Smooth muscle cell (in vitro differentiated cells): ENCODE measurements around the gene PHF13. TPM values are rescaled to one million over a fixed set of nuclear protein-coding genes. Genes with fewer than 3 reads are reported as not detected.

Source experiments
- DNase-seq: peaks from one replicate; lab custom pipeline; 2025; ENCODE audit not compliant: unreplicated experiment; lab: John Stamatoyannopoulos, UW
- H2AFZ ChIP-seq: fragments of 200-600 bp; sonication (generic); 2 replicates; pipeline ENCODE4 v1.6.0; 2016; ENCODE audit warnings: antibody characterized with exemption, low read depth, mild to moderate bottlenecking
- H3F3A ChIP-seq: fragments of 200-600 bp; sonication (generic); 2 replicates; pipeline ENCODE4 v1.6.0; 2017; ENCODE audit warnings: antibody characterized with exemption, low read depth
- H3K27ac ChIP-seq: fragments of 200-600 bp; sonication (generic); 2 replicates; pipeline ENCODE4 v1.5.1; 2016; ENCODE audit warnings: low read depth, mild to moderate bottlenecking
- H3K27me3 ChIP-seq: fragments of 200-600 bp; sonication (generic); 2 replicates; pipeline ENCODE4 v1.6.1; 2016; ENCODE audit warnings: low read depth, mild to moderate bottlenecking
- H3K36me3 ChIP-seq: fragments of 200-600 bp; sonication (generic); 2 replicates; pipeline ENCODE4 v1.5.1; 2016; ENCODE audit warnings: low read depth
- H3K4me1 ChIP-seq: fragments of 200-600 bp; sonication (generic); 2 replicates; pipeline ENCODE4 v1.5.1; 2016; ENCODE audit warnings: low read depth
- H3K4me2 ChIP-seq: fragments of 200-600 bp; sonication (generic); 2 replicates; pipeline ENCODE4 v1.6.0; 2016; ENCODE audit warnings: mild to moderate bottlenecking
- H3K4me3 ChIP-seq: fragments of 200-600 bp; sonication (generic); 2 replicates; pipeline ENCODE4 v1.5.1; 2016; ENCODE audit warnings: mild to moderate bottlenecking
- H3K79me2 ChIP-seq: fragments of 200-600 bp; sonication (generic); 2 replicates; pipeline ENCODE4 v1.6.0; 2016; ENCODE audit warnings: low read depth, mild to moderate bottlenecking
- H3K9ac ChIP-seq: fragments of 200-600 bp; sonication (generic); 2 replicates; pipeline ENCODE4 v1.6.0; 2016; ENCODE audit warnings: low read depth
- H3K9me3 ChIP-seq: fragments of 200-600 bp; sonication (generic); replicated peaks from 2 replicates; pipeline ENCODE4 v1.5.1; 2016; ENCODE audit warnings: low read depth
- H4K20me1 ChIP-seq: fragments of 200-600 bp; sonication (generic); 2 replicates; pipeline ENCODE4 v1.6.0; 2016; ENCODE audit warnings: low read depth
- WGBS: methylation state at CpG from one replicate; pipeline ENCODE4 v1.1.7; 2016; ENCODE audit warnings: low lambda C conversion rate; 5-methylcytosine and 5-hydroxymethylcytosine counted together
- polyA plus RNA-seq: library from polyadenylated mRNA; unstranded; fragments of >200 nt; fragmentation: Nextera tagmentation; extraction: Ambion mirVana; gene quantifications from 2 replicates; pipeline ENCODE4 v1.2.1, GENCODE V29; 2016
- total RNA-seq: library from RNA; depleted of rRNA; stranded (reverse); fragments of >200 nt; gene quantifications from 2 replicates; pipeline ENCODE4 v1.2.3, GENCODE V29; 2014
- TF ChIP-seq, protein P1 (sequence below): fragments of 200-600 bp; sonication (generic); IDR thresholded peaks from 2 replicates; pipeline ENCODE4 v1.5.1; 2017; ENCODE audit warnings: borderline replicate concordance, mild to moderate bottlenecking, antibody characterized with exemption; ENCODE audit not compliant: insufficient read depth, poor library complexity, severe bottlenecking

Gene PHF13
- total and polyA plus RNA-seq, 2 experiments from 2014 or later = 10.2 to 12.3 TPM

DNA sequence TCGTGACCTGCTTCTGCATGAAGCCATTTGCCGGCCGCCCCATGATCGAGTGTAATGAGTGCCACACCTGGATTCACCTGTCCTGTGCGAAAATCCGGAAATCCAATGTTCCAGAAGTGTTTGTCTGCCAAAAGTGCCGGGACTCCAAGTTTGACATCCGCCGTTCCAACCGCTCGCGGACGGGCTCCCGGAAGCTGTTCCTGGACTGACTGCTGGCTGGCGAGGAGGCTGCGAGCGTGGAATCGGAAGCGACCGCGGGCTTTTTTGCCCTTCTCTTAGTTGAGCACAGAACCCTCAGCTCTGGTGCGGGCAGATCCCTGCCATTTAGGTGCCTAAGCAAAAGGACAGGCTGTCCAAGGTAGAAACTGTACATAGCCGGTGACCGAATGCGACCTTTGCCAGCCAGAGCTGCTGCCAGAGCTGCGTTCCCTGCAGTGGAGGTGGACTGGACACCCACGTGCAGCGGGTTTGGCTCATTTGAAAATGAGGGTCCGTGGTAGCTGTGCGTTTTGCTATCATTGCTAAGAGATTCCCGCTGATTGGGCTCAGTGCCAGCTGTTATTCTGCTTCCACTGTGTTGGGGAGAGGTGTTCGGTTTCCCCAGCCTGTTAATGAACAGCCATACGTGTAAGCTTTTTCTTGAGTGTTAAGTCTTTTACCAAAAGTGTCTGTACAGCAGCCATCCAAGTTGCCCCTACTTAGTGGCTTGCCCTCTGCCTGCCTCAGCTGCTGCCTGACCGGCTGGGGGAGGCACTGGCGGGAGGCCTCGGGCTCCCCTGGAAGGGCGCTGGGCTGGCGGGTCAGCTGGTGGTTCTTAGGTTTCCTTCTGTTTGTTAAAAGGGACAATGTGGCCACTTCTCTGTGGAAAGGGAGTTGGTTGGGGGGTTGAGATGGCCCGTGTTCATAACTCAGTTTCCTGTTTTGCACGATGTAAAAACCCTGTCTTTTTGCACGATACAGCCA lies 8.2 kb downstream of the PHF13 start:
- Histone ChIP-seq H4K20me1 (peaks cover 77% of the 10 kb centered on the region), H3K4me2 (no peak overlapping the region), H3K27ac (peak overlapping the region; percentile 61), H2AFZ (no peak overlapping the region), H3K4me3 (no peak overlapping the region), H3K4me1 (peaks cover 8% of the 10 kb centered on the region), H3F3A (peaks cover 11% of the 10 kb centered on the region), H3K9me3 (no peaks in the 10 kb centered on the region), H3K27me3 (no peaks in the 10 kb centered on the region), H3K9ac (no peak overlapping the region), H3K36me3 (no peaks in the 10 kb centered on the region), H3K79me2 (peaks cover 63% of the 10 kb centered on the region)
- no peak for DNase-seq
- TF ChIP-seq, protein P1, sequence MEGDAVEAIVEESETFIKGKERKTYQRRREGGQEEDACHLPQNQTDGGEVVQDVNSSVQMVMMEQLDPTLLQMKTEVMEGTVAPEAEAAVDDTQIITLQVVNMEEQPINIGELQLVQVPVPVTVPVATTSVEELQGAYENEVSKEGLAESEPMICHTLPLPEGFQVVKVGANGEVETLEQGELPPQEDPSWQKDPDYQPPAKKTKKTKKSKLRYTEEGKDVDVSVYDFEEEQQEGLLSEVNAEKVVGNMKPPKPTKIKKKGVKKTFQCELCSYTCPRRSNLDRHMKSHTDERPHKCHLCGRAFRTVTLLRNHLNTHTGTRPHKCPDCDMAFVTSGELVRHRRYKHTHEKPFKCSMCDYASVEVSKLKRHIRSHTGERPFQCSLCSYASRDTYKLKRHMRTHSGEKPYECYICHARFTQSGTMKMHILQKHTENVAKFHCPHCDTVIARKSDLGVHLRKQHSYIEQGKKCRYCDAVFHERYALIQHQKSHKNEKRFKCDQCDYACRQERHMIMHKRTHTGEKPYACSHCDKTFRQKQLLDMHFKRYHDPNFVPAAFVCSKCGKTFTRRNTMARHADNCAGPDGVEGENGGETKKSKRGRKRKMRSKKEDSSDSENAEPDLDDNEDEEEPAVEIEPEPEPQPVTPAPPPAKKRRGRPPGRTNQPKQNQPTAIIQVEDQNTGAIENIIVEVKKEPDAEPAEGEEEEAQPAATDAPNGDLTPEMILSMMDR = no peak
- WGBS = 94% methylated on average over 41 of the region's 41 CpGs

DNA sequence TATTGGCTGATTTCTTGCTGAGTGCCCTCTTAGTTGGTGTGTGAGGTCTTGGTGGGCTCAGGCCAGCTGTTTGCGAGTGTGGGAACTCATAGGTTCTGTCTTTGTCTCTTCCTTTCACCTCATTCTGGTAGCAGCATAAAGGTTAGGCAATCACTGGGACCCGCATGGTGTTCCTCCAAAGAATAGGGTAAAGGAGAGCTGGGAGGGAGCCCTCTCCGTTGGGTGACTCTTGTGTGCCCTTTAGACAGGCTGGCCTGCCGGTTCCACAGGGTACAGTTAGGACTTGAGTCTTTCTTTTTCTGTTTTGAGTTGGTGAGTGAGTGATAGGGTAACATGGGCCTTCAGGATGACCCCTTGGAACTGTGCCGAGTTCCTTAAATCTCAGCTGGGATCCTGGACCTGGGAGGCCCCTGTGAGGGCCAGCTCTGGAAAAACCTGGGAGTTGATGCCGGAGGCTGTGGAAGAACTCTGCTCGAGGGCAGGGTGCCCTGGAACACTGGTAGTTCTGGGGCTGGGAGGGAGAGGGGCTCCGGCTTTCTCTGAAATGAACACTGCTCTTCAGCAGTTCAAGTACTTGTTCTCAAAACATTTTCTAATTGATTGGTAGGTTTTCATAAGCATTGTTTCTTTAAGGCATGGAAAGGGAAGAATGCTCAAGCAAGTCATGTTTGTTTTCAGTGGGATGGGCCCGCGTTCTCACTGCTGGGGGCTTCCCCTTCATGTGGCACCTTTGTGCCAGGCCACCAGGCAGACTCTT lies 9.0 kb downstream of the PHF13 start:
- peaks cover 75% of the 10 kb centered on the region for H4K20me1 ChIP-seq
- TF ChIP-seq, protein P1 = no peak
- H3K36me3 ChIP-seq = no peaks in the 10 kb centered on the region

DNA sequence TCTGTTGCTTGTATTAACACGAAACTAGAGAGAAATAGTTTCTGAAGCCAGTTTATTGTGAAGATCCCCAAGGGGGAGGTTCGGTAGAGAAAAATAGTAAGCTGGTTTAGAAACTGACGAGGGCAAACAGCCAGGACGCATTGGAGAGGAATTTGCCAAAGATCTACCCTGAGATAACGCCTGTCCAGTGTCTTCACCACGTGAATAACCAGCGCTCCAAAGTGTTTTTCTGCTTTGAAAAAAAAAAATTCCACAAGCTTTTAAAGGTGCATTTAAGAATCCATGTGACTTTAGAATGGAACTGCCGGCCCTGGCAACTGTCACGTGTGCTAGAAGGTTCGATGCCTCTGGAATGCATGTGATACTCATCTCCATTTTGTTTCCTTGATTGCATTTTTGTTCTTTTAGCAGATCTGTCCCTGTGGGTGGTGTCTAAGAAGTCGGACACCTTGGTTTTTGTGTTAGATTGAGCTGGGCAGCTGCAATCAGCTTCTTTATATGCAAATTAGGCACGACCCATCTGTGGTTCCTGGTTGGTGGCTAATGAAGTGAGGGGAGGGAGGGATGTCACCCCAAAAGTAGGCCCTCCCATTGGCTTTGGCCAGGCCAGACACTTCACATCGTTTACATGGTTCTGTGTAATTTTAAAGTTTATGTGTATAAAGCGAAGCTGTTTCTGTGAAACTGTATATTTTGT lies 9.9 kb downstream of the PHF13 start:
- no peaks in the 10 kb centered on the region for H3K9me3 ChIP-seq
- no peak overlapping the region for H3K4me2 ChIP-seq
- peak overlapping the region; percentile 25 for H3K9ac ChIP-seq
- H4K20me1 ChIP-seq = peaks cover 74% of the 10 kb centered on the region
- H3K27ac ChIP-seq = peak overlapping the region; percentile 61
- H3F3A ChIP-seq = peaks cover 11% of the 10 kb centered on the region
- H3K4me1 ChIP-seq = peaks cover 8% of the 10 kb centered on the region
- no peak overlapping the region for H2AFZ ChIP-seq
- H3K27me3 ChIP-seq = no peaks in the 10 kb centered on the region
- TF ChIP-seq, protein P1 = no peak
- 77% methylated on average over 14 of the region's 14 CpGs for WGBS
- no peaks in the 10 kb centered on the region for H3K36me3 ChIP-seq
- H3K79me2 ChIP-seq = peaks cover 63% of the 10 kb centered on the region
- H3K4me3 ChIP-seq = no peak overlapping the region
- DNase-seq = no peak

More for the DNA sequence above, 9.0 kb downstream of the PHF13 start:
- no peaks in the 10 kb centered on the region for H3K9me3 ChIP-seq
- H3F3A ChIP-seq = peaks cover 11% of the 10 kb centered on the region
- H3K27me3 ChIP-seq = no peaks in the 10 kb centered on the region
- no peak overlapping the region for H3K4me3 ChIP-seq
- DNase-seq = no peak
- peaks cover 8% of the 10 kb centered on the region for H3K4me1 ChIP-seq
- H3K4me2 ChIP-seq = no peak overlapping the region
- 92% methylated on average over 10 of the region's 10 CpGs for WGBS
- no peak overlapping the region for H2AFZ ChIP-seq
- H3K79me2 ChIP-seq = peaks cover 63% of the 10 kb centered on the region
- peak overlapping the region; percentile 25 for H3K9ac ChIP-seq
- H3K27ac ChIP-seq = peak overlapping the region; percentile 61
